Measurements from ENCODE around the gene C16orf90.

GRCh38 chr16:3525951-3526350, 30.7 kb upstream of the C16orf90 start:
- TF ChIP-seq POLR2A (IDR thresholded peaks at IDR 0.05) (no peak), CTCF (IDR thresholded peaks at IDR 0.05) (no peak)
